HG03025 (cell line): ENCODE measurements around the gene CRYZL1.
"Not testable (repeated sequence)": the region's sequence is repeated elsewhere in the genome, so short reads cannot be mapped to it uniquely, and the experiment has no call there.

Experiments
- ATAC-seq: cut with Tn5 transposase; IDR thresholded peaks from one replicate; pipeline ENCODE4 v1.9.1; 2021; ENCODE audit warnings: mild to moderate bottlenecking, moderate library complexity; ENCODE audit not compliant: unreplicated experiment, low FRiP score

The CRYZL1 gene

DNA sequence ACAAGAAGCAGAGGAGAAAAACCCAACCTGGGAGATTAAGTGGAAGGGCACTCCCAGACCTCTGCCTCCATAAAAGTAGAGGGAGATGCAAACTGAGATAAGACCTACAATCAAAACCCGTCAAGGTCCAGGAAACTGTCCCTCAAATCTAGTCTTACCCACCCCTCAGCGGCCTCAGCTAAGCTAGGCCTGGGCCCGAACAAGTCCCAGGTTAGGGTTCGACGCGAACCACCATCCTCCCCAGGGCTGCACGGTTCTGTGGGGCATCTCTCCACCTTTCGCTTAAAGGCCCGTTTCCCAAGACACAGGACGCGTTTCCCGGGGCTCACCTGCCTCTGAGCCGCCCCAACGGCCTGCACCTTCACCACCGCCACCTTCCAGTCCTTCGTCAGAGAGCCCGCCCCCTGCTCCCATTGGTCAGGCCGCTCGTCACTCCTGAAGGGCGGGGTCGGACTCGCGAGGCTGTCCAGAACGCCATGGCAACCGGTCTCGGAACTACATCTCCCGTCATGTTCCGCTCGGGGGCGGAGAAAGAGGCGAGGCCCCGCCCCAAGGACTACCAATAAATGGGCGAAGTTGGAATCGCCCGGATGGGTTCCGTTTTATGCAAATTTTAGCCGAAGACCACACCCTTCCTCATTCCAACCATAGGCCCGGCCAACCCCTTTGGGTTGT, at the start of gene CRYZL1:
Gene CRYZL1, minus strand, starts transcription at position 390 of the 675 bp plus-strand sequence. CDS start 10,190 bp downstream, outside the sequence.
- peak; percentile 79 for ATAC-seq

DNA sequence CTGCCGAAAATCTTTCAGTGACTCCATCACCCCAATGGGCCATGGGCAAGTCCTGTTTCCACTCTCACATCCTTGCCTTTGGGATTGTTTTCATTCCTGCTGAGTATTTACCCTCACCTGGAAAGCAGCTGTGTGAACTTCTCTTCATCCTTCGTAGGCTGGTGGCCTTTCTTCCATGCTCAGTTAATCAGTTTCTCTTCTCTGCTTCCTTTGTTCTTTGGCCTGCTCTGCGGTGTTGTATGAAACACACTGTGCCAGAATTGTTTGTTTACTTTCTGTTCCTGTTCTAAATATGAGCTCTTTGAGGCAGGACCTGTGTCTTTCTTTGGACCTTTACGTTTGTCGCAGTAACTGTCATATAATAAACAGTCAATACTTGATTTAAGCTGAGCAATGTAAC, 49.3 kb upstream of the CRYZL1 start:
- no peak for ATAC-seq

DNA sequence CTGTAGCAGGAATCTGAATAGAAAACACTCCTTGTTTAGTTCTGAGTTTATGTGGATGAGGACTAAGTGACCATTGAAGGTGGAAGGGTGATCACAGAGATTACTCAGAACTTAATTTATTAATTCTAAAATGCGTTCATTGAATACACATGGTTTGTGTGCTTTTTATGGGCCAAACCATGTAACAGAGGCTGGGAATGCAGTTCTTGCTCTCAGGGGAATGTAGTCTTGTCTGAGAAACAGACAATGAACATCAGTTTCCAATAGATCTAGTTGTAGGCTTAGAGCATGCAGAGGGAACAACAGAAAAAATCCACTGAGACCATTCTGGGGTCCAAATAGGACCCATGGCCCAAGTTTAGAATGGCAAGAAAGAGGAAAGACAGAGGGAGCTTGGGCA, 46.8 kb upstream of the CRYZL1 start:
- ATAC-seq, result no peak

DNA sequence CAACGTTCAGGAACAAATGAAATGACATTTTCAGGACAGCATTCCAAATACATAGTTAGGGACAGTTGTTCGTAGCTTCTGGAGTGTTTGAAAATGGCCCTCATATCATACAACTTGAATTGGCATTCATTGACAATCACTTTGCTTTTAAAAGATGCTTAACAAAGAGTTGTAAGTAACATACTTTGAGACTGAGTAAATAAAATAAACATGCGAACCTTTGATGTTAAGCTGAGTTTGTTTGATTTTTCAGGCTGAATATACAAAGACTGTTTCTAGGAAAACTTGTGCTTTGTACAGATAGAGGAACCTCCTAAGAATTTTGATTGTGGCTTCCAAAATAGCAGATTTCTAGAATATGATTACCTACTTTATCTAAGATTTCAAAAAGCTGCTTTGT, 46.1 kb upstream of the CRYZL1 start:
- ATAC-seq, result no peak

DNA sequence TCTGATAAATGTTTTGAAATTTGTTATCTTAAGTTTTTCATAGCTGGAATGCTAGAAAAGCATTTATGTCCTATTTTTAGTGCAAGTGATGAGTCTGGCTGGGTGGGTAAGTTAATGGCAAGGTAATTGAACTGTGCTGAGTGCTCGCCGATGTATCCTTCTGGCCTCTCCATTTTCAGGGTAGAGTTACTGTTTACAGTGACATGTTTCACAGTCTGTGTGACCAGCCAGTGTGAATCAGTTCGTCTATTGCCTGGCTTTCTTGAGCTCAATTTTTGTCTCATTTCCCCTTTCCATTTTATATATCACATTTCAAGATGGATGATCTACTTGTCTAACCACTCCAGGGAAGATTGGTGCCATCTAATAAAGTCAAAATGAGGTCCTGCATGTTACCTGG, 44.8 kb upstream of the CRYZL1 start:
- ATAC-seq, result no peak

DNA sequence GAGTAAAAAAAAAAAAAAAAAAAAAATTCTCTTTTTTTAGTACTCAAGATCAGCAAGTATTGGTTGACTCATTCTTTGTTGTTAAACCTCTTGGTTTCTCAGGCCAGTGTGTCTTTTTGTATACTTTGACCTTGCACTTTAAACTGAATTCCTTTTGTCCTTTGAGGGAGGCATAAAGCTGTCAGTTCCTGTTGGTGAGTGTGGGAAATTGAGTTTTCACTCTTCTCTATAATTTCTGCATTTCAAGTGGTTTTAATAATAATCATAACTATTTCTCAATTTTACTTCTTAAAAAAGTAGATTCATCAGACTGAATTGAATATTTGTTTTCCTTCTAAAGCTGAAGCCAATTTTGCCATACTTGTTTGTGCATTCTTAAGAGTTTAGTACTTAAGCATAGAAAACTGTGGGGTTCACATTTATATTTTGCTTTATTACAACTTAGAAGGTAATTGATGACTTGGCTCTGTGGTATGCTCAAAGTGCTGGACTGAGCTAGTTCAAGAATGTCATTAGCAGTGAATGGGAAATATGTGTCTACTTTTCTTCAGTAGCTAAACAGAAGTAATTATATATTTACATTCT, 44.2 kb upstream of the CRYZL1 start:
- ATAC-seq, result no peak

DNA sequence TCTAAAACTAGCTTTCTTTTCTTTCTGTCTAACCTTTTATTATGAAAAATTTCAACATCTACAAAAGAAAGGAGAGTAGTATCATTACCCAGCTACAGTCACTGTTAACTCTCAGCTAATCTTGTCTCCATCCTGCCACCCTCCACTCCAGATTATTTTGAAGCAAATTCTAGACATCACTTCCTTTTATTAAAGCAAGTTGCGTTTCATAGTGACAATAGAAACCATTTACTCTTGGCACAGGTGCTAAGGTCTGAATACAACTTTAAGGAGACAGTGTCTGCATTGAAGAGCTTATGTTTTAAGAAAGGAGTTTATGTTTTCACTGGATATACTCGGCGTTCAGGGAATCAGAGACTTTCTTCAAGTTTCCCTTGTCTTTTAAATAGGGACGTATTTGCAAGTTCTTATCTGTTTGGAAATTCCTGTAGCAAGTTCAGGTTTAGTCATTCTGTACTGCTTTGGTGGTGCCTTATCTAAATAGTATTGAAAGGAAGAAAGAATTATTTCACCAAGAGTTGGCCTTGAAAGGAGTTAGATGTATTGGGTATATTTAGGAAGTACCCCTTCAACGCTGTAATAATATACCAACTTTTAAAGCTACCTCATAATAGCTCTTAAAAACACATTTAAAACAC, 43.5 kb upstream of the CRYZL1 start:
- ATAC-seq, result no peak

DNA sequence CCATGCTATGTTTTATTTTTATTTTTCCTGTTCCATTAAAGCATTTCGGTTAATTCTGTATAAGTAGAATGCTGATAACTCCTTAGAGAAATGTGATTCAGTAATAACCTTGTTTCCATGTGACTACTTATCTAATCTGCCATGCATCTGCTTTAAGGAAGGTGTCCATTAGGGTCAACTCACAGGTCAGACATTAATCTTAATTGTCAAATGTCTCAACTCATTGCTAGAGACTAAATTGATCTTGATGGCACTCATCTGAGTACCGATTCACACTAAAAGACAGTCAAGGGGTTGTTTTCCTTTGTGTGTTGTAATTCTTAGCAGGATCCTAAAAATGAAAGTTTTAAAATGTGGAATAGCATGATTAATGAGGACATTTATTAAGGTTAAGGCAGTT, 42.5 kb upstream of the CRYZL1 start:
- no peak for ATAC-seq

DNA sequence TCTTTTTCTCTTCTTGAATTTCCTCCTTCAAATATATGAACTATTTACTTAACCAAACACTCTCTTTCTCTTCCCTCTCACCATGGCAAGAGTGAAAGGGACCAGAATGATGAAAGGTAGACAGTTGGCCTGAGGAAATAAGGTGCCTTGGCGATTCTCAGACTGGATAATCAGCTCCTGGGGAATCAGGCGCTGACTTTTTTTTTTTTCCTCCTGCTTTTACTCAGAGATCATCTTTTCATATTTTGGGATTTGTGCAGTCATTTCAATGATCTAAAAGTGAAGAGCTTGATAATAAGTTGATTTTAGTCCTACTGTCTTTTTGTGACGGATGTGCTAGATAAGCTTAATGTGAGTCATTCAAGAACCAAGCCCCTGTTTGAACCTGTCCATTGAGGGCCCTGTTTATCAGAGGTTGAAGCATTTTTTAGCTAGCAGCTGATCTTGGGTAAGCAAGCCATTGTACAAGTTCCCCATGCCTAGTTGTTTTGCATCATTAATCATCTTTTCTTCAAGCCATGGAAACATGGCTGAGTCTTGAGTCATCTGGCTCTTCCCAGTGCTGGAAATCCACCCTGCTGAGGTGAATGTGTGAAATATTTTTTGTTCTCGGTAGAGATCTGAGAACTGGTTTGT, 41.6 kb upstream of the CRYZL1 start:
- no peak for ATAC-seq

DNA sequence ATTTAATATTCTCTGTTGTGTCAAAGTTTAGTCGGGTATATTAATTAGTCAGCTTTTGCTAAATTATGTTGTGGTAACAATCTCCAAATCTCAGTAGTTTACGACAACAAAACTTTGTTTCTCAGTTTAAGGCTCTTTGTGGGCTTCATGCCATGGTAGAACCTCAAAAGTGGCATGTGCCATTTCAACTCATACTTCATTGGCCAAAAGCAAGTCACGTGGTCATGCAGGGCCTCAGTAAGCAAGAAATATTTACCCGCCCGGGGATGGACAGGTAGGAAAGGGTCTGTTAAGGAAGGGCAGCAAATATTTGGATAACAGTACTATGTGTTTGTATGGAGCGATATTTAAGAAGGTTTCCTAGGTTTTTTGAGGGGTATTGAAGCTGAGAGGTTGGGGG, 39.3 kb upstream of the CRYZL1 start:
- ATAC-seq, result no peak

DNA sequence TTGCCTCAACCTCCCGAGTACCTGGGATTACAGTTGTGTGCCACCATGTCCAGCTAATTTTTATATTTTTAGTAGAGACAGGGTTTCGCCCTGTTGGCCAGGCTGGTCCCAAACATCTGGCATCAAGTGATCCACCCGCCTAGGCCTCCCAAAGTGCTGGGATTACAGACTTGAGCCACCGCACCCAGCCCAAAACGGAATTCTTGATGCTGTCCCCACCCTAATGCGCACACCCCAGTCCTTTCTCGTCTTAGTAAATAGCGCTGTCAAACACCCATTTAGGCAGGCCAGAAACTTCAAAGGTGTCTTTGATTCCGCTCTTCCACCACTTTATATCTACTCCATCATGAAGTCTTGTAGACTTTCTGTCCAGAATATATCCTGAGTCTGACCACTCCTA, 35.9 kb upstream of the CRYZL1 start:
- ATAC-seq, result no peak

DNA sequence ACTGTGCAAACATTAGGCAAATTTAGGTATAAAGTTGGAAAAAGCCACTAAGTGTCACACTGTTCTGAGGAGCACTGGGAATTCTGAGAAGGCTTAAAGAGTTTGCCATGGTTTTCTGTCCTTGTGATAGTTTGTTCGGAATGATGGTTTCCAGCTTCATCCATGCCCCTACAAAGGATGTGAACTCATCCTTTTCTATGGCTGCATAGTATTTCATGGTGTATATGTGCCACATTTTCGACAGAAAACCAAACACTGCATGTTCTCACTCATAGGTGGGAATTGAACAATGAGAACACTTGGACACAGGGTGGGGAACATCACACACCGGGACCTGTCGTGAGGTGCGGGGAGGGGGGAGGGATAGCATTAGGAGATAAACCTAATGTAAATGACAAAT, 35.1 kb upstream of the CRYZL1 start:
- ATAC-seq, result not testable (repeated sequence)

DNA sequence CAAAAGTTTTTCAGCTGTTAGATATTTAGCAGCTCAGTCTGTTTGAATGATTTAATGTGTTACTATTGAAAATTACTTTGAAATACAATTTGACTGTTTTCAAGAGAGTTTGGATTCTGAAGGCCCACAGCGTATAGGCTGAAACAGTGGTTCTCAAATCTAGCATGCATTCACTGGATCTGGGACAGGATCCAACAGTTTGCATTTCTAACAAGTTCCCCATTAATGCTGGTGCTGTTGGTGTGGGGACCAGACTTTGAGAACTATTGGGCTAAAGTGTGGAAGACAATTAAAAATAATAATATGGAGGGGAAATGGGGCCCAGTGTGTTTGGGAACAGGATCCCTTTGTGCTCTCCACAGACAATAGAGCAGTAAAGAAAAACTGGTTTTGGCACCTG, 32.7 kb upstream of the CRYZL1 start:
- ATAC-seq, result no peak

DNA sequence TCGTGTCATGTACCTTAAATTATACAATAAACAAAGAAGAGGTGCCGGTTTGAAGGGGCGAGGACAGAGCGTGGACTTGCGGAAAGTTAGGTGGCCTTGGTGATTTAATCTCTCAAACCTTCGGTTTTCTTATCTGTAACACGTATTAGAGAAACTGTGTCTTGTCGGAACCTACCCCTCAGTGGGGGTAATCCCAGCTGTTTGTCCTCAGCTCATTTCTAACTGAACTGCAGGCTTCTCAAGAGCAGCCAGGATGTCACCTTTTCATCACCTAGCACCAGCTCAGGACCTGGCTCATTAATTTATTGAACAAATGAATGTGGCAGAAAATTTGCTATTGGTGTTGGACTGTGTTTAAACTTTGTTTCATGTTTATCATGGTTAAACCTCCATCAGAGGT, 31.9 kb upstream of the CRYZL1 start:
- ATAC-seq, result no peak

DNA sequence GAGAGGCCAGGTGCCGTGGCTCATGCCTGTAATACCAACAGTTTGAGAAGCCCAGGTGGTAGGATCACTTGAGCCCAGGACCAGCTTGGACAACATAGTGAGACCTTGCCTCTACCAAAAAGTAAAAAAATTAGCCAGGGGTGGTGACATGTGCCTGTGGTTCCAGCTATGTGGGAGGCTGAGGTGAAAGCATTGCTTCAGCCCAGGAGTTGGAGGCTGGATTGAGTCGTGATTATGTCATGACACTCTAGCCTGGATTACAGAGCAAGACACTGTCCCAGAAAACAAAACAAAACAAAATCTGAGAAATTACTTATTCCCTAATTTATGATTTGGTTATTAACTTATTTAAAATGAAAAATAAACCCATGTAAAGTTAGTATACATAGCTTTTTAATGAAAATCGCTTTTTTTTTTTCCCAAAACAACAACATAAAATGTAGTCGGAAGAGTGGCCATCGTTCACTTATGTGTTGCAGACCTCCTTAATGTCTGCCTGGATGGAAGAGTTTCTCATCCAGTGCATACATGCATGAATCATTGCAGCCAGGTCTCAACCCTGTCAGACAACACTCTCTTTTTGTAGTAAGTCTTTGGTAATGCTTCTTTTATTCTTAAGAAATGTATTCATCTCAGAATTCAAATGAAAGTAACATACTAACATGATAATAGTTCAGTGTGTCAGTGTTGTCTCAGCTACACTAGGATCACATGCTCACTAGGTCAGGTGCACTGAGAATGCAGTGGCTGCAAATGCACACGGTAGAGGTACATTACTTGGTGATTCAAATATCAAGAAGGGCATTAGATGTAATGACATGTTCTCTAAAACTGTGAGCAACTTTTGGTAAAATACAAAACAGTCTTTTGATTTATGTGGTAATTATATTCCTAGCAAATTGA, 28.8 kb upstream of the CRYZL1 start:
- ATAC-seq, result no peak

DNA sequence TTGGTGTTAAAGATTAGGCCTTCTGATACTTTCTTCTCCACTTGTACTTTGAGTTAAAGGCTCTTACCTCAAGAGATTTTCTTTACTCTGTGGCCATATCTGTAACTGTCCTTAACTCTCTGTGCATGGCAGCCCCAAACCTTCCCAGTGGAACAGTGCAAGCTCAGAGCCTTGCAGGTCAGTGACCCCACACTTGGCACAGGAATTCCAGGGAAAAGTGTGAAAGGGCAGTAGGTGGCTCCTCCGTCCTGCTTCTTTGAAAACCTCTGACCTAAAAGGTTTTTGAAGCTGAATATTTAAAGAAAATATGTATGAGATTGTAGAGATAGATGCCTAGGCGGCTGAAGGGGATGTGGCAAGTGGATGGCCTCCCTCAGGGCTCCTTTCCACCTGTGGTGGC, 27.1 kb upstream of the CRYZL1 start:
- ATAC-seq, result no peak

DNA sequence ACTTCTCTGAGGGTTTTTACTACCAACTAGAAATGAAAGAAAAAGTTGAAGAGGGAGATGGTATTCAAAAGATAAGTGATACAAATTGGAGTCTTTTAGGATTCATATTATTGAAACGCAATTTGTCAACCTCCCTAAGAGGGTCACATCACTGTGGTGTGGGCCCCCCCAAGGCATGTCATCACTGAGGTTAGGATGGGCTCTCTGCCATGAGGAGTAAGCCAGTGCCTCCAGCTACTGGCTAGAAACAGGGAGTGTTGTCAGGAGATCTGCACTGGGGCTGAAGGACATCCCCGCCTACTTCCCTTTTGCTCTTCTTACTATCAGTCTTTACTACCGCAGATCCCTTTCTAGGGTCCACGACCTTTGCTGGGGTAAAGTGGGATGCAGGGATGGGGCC, 26.6 kb upstream of the CRYZL1 start:
- no peak for ATAC-seq

DNA sequence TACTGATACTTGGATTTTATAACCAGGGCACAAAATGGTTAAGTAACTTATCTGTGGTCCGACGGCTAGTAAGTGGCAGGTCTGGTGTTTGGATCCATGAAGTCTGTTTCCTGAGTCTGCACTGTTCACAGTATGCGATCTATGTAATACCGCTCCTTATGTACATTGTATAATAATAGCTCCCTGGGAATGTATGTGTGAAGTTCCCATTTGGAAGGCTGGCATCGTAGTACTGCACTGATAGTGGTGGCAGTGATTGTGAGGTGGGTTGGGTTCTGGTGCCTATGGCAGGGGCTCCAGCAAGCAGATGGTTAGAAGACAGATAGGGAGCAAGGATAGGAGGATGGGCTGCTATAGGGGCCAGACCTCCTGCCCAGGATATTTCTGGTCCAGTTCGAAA, 26.1 kb upstream of the CRYZL1 start:
- ATAC-seq, result no peak

DNA sequence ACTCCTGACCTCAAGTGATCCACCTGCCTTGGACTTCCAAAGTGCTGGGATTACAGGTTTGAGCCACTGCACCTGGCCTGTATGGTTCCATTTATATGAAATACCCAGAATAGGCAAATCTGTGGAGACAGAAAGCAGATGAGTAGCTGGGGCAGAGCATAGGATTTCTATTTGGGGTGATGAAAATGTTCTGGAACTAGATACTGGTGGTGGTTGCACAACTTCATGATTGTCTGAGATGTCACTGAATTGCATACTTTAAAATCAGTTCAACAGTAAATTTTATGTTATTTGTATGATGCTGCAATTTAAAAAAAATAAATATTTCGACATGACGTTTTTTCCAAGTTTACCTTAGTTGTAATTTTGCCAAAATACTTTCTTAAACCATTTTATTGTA, 24.6 kb upstream of the CRYZL1 start:
- ATAC-seq, result no peak

DNA sequence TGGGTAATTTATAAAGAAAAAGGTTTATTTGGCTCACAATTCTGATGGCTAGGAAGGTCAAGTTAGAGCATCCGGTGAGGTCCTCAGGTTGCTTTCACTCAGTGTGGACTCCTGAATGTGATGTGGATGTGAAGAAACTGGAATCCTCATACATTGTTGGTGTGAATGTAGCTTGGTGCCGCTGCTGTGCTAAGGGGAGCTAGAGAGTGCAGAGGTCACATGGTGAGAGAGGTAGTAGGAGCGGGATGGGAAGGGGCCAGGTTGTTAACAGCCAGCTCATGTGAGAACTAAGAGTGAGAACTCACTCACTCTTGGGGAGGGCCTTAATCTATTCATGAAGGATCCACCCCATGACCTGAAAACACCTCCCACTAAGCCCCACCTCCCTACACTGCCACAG, 22.6 kb upstream of the CRYZL1 start:
- ATAC-seq, result no peak

DNA sequence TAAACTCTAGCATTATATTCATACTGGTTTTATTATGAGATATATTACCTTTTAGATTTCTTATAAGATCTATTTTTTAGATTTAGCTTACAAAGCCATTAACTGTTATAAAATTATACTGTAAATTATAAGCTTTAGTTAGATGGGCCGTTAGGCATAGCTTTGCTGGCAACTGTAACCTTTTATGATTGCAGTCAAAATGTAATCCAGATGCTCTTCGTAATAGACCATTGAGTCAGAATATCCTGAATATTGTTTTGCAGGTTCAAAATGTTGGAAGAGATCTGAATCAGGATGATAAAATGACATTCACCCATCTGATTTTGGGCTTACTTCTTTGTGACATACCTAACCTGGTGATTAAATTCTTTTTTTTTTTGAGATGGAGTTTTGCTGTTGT, 21.7 kb upstream of the CRYZL1 start:
- no peak for ATAC-seq
